DOHH2 (cell line): ENCODE data around the gene RSRP1.

ENCODE experiments used
- CTCF ChIP-seq: fragments of 200-600 bp; sonication (generic); IDR thresholded peaks from one replicate; pipeline ENCODE4 v1.5.1; 2014; ENCODE audit warnings: antibody characterized with exemption, mild to moderate bottlenecking, low read depth, low read length; ENCODE audit not compliant: poor library complexity, severe bottlenecking
- EZH2phosphoT487 ChIP-seq: fragments of 200-600 bp; sonication (generic); IDR thresholded peaks from 2 replicates; pipeline ENCODE4 v1.6.1; 2017; ENCODE audit warnings: borderline replicate concordance, mild to moderate bottlenecking, antibody characterized with exemption, low read length, moderate library complexity, mixed read lengths

DNA sequence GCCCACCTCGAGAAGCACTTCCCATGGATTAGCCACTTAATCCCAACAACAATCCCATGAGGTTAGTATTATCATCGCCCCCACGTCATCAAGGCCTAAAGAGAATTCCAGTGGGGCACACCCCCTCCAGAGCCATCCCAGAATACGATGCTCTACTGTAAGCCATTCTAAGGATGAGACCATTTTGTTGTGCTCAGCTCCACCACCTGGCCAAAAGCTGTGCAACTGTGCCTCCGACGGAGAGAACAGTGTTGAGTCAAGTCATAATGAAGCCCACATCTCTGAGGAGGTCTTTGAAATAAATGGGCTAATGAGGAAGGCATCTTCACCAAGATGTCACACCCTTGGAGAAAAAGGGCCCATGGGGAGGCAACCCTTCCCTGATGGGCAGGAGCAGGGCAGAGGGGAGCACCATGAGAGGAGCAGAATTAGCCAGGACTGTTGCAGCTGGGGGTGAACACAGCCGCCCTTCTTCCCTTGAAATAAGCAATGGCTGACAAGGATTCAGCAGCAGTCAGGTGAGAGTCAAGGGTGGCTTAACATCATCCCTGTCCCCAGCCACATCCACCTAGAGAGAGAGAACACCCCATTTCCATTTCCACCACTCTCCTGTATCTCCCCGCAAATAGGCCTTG lies 29.5 kb downstream of the RSRP1 start:
- TF ChIP-seq CTCF (no peak), EZH2phosphoT487 (no peak)
